ENCODE results near the gene KLHDC4.
"Not testable (repeated sequence)": the region's sequence is repeated elsewhere in the genome, so short reads cannot be mapped to it uniquely, and the experiment has no call there.

Gene KLHDC4

GRCh38 chr16:87787451-87788091, 21.8 kb upstream of the KLHDC4 start:
- DNase-seq: not testable (repeated sequence)

- DNase-seq: no peak
Observed at GRCh38 chr16:87784812-87785211, 19.0 kb upstream of the KLHDC4 start.

- no peak for DNase-seq
Observed at GRCh38 chr16:87782033-87782432, 16.2 kb upstream of the KLHDC4 start.

DNA sequence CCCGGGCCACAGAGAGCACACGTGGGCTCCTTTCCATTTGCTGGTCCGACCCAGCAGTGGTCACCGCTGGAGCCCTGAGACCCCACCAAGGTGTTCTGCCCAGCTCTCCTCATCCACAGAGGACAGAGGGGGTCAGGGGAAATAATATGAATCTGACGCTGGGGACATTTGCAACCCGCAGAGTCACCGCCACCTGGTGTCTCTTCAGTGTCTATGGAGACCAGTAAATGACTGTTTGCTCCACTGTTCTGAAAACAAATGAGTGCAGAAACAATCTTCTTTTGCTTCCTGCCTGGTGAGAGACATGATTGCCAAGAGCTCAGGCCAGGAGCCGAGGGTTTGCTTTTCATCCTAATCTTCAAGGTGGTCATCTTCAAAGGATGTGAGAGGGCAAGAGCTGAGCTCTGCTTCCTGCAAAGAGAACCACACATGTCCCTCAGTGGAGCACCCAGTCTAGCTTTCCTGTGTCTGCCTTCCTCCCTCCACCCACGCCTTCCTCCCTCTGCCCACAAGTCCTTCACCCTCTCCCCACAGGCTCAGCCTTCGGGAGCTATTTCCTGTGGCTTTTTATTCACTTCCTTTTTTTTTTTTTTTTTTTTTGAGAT, 14.7 kb upstream of the KLHDC4 start:
- DNase-seq: peak; percentile 86

GRCh38 chr16:87778830-87779579, 13.2 kb upstream of the KLHDC4 start:
- DNase-seq: peak; percentile 78

GRCh38 chr16:87778476-87778829, 12.7 kb upstream of the KLHDC4 start:
- DNase-seq: no peak

GRCh38 chr16:87773836-87774235, 8.1 kb upstream of the KLHDC4 start:
- DNase-seq: not testable (repeated sequence)

- not testable (repeated sequence) for DNase-seq
Observed at GRCh38 chr16:87767456-87767855, 1.7 kb upstream of the KLHDC4 start.

DNA sequence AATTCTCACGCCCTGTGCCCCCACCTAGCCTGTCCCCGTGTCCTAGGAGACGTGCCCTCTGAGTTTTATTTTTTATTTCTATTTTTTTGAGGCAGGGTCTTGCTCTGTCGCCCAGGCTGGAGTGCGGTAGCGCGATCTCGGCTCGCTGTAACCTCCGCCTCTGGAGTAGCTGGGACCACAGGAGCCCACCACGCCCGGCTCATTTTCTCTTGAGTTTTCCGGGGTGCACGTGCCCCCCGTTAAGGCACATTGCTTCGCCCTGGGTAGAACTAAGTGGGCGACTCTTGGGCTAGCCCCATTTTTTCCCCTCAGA, 655 bp upstream of the KLHDC4 start:
- DNase-seq: no peak

DNA sequence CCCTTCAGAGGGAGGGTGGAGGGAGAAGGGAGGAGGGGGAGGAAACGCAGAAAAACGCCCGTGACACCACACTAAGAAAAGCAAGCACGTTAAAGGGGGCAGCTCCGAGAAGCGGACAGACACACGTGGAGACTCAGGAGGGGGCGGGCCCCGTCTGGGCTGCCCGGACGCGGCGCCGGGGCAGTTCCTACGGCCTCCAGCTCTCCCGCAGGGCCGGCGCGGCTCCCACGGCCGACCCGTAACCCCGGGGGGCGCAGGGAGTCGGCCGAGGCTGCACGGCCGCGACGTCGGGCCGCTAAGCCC, 362 bp downstream of the KLHDC4 start:
- DNase-seq: no peak

- no peak for DNase-seq
Observed at GRCh38 chr16:87764600-87765472, 950 bp downstream of the KLHDC4 start.

DNA sequence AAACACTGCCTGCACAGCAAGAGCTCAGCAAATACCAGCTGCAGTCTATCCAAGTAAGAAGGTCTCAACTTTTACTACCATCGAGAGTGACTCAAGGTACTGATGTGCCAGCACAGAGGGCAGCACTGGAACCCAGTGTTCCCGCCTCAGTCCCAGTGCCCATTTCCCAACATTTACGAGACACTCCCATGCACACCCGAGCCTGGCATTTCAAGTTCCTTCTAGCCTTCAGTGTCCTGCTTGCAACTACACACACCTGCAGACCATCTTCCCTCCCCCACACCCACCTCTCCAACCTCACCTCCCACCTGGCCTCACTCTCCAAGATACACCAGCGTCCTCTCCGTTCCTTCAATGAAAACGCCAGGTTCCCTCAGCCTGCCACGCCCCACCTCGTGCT, 3.2 kb downstream of the KLHDC4 start:
- no peak for DNase-seq

DNA sequence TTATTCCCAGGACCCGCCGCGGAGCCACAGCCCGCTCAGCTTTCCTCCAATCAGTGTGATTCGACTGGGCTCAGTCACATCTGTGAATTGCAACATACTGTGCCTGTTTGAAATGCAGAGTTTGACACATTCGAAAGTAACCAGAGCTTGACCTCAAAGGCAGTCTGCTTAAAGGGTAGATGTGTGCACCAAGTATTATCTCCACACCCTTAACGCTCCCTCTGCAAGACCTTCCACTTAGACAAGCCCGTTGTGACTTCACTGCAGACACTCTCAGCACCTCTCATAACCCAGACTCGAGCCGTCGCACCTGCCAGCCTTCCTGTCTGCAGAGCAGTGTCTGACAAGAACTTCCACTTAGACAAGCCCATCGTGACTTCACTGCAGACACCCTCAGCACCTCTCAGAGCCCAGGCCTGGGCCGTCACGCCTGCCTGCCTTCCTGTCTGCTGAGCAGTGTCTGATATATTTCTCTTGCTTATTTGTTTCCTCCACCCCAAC, 3.7 kb downstream of the KLHDC4 start:
- DNase-seq: no peak

- no peak for DNase-seq
Observed at GRCh38 chr16:87761060-87761459, 4.7 kb downstream of the KLHDC4 start.

GRCh38 chr16:87757841-87758426, 7.9 kb downstream of the KLHDC4 start:
- no peak for DNase-seq

GRCh38 chr16:87754535-87754934, 11.3 kb downstream of the KLHDC4 start:
- no peak for DNase-seq

- DNase-seq: no peak
Observed at GRCh38 chr16:87747626-87748414, 18.0 kb downstream of the KLHDC4 start.

DNA sequence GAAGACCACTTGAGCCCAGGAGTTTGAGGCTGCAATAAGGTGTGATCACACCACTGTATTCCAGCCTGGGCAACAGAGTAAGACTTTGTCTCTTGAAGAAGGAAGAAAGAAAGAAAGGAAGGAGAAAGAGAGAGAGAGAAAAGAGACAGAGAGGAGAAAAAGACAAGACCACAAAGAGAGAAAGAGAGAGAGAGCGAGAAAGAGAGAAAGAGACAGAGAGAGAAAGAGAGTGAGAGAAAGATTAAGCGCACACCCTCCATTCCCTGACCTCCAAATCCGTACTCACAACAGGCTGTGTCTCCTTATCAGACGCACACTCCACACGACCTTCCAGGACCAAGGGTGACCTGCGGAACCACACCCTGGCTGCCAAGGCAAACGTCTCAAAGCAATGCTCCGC, 19.6 kb downstream of the KLHDC4 start:
- DNase-seq: no peak

DNA sequence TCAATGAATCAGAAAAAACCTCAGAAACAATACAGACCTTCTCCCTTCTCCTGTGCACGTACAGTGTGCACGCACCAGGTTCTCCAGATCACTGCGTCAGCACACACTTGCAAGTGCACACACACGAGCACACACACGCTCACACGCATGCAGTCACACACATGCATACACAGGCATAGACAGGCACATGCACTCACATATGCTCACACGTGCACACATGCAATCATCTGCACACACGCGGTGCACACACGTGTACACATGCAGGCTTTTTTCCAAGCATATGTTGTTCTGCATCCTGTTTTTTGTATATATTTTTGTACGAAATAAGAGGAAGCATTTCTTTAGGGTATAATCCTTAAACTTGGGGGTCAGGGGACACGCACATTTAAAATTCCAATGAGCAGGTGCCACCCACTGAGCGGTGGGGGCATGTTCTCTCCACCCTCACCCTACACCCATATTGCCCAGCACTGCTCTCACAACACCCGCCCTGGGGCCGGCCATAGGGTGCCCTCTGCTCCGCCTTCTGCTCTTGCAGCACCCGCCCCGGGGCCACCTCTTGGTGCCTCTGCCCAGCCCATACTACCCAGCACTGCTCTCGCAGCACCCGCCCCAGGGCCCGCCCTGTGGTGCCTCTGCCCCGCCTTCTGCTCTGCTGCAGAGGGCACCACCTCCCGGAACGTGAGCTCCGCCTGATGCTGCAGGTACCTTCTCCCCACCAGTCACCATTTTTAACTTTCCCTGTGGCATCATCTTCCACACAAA, 20.9 kb downstream of the KLHDC4 start:
- DNase-seq: no peak

GRCh38 chr16:87742781-87743490, 22.9 kb downstream of the KLHDC4 start:
- DNase-seq: no peak

Measured in SIG-M5 (cell line).